Measurements from ENCODE around the gene MRPL2.

MRPL2 gene

DNA sequence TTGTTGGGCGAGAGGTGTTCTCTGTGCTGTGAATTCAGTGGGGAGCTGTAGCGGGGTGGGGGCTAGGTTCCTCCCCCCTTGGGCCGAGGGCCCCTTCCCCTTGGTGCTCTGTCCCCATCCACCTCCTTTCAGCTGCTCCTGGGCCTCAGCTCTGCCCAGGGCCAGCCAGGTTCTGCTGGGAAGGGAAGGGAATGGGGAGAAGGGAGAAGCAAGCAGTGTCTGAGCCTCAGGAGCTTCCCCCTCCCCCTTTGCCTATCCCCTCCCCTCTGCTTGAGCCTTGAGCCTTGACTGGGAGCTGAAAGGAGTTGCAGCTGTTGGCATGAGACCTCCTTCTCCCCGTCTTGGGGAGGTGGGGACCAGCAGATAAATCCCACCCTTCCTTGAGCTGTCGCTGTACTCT, 38.4 kb downstream of the MRPL2 start:
- DNase-seq (ENCODE audit: low read depth) = no peak
- H3K4me3 ChIP-seq (ENCODE audit: low read depth, low read length) = peak overlapping the region; percentile 74
- no peak for TF ChIP-seq CTCF (IDR thresholded peaks at IDR 0.05; ENCODE audit: insufficient read depth, low read depth, low read length, missing control alignments)

DNA sequence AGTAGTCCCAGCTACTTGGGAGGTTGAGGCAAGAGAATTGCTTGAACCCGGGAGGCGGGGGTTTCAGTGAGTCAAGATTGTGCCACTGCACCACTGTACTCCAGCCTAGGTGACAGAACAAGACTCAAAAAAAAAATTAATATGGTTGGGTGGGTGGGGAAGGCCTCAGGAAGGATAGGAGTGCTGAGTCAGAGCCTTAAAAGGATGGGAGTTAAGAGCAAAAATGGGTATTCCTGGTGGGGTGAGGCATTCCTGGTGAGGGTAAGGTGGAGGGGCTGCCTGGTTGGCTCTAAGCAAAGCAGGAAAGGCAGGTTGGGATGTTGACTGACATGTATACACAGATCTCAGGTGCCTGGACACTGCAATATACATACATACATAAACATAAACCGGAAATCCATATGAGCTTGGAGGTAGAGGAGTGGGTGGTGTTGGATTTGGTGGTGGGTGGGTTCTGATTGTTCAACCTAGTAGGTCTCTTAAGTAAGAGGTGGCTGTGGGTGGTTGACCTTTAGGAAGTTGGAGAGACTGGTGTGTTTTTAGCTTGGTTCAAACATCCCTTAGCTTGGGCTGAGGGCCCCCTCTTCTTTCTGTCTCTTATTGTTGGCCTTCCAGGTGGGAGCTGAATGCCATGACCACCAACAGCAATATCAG, 39.1 kb downstream of the MRPL2 start:
- DNase-seq (ENCODE audit: low read depth) = no peak
- H3K4me3 ChIP-seq (ENCODE audit: low read depth, low read length) = no peak overlapping the region
- TF ChIP-seq CTCF (IDR thresholded peaks at IDR 0.05; ENCODE audit: insufficient read depth, low read depth, low read length, missing control alignments) = no peak

DNA sequence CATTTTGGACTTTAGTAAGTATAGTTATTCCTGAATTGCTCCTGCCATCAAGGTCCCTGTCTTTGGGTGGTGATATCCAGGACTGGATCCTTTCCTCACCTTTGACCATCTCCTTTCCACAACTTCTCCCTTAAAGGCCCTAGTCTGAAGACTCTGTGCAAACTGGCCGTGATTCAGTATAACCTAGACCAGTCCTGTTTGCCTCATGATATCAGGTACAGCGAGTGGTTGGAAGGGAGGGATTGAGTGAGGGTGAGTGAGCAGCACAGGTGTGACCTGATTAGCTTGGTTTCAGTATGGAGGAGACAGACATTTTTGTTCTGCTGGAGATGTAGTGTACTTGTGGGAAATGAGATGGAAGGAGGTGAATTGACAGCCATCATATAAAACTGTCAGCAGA, 40.1 kb downstream of the MRPL2 start:
- H3K4me3 ChIP-seq (ENCODE audit: low read depth, low read length) = no peak overlapping the region
- no peak for TF ChIP-seq CTCF (IDR thresholded peaks at IDR 0.05; ENCODE audit: insufficient read depth, low read depth, low read length, missing control alignments)
- DNase-seq (ENCODE audit: low read depth) = no peak

- no peak for DNase-seq (ENCODE audit: low read depth)
- TF ChIP-seq CTCF (IDR thresholded peaks at IDR 0.05; ENCODE audit: insufficient read depth, low read depth, low read length, missing control alignments) = no peak
- no peak overlapping the region for H3K4me3 ChIP-seq (ENCODE audit: low read depth, low read length)
These were observed 42.3 kb downstream of the MRPL2 start for GRCh38 chr6:43016943-43017334.

- no peak overlapping the region for H3K4me3 ChIP-seq (ENCODE audit: low read depth, low read length)
- no peak for TF ChIP-seq CTCF (IDR thresholded peaks at IDR 0.05; ENCODE audit: insufficient read depth, low read depth, low read length, missing control alignments)
- DNase-seq (ENCODE audit: low read depth) = no peak
These were observed 42.9 kb downstream of the MRPL2 start for GRCh38 chr6:43016176-43016942.

DNA sequence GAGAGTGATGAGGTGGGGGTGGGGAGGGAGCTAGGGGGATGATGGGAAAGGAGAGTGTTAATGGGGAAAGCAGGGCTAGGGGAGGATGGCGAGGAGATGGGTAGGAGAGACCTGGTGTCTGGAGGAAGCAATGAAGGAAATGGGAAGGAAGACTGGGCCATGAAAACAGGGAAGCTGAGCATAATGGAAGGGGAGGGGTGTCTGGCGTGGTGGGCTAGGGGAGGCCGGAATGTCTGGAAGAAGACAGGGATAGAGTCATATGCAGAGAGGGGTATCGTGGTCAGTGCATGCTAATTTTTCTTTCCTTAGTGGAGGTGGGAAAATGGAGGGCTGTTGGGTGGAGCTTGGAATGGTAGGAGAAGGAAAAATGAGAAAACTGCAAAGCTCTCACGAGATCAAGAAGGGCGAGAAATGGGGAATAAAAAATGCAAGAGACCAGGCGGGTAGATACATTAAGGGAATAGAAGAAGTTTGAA, 44.8 kb downstream of the MRPL2 start:
- H3K4me3 ChIP-seq (ENCODE audit: low read depth, low read length) = peak overlapping the region; percentile 87
- no peak for TF ChIP-seq CTCF (IDR thresholded peaks at IDR 0.05; ENCODE audit: insufficient read depth, low read depth, low read length, missing control alignments)
- DNase-seq (ENCODE audit: low read depth) = no peak
